HG02763 (cell line): ENCODE results near the gene TTLL11.

Source experiments
- ATAC-seq: cut with Tn5 transposase; IDR thresholded peaks from one replicate; pipeline ENCODE4 v1.9.1; 2021; ENCODE audit warnings: mild to moderate bottlenecking, moderate library complexity; ENCODE audit not compliant: unreplicated experiment

The TTLL11 gene

GRCh38 chr9:121861501-121862180, 231.5 kb downstream of the TTLL11 start:
- ATAC-seq: no peak

GRCh38 chr9:121860744-121861143, 232.4 kb downstream of the TTLL11 start:
- ATAC-seq: no peak

- ATAC-seq: no peak
Observed at GRCh38 chr9:121860213-121860612, 232.9 kb downstream of the TTLL11 start.

- ATAC-seq: no peak
Observed at GRCh38 chr9:121859646-121860045, 233.5 kb downstream of the TTLL11 start.

- ATAC-seq: no peak
Observed at GRCh38 chr9:121858788-121859187, 234.3 kb downstream of the TTLL11 start.

GRCh38 chr9:121857928-121858327, 235.2 kb downstream of the TTLL11 start:
- ATAC-seq: no peak

GRCh38 chr9:121855476-121855875, 237.6 kb downstream of the TTLL11 start:
- no peak for ATAC-seq

GRCh38 chr9:121853617-121854395, 239.3 kb downstream of the TTLL11 start:
- no peak for ATAC-seq

- no peak for ATAC-seq
Observed at GRCh38 chr9:121852651-121853616, 240.2 kb downstream of the TTLL11 start.

- no peak for ATAC-seq
Observed at GRCh38 chr9:121852241-121852640, 240.9 kb downstream of the TTLL11 start.

- ATAC-seq: no peak
Observed at GRCh38 chr9:121851641-121852091, 241.4 kb downstream of the TTLL11 start.

GRCh38 chr9:121850366-121850765, 242.7 kb downstream of the TTLL11 start:
- no peak for ATAC-seq

- ATAC-seq: no peak
Observed at GRCh38 chr9:121849554-121849953, 243.6 kb downstream of the TTLL11 start.

GRCh38 chr9:121844562-121844961, 248.5 kb downstream of the TTLL11 start:
- no peak for ATAC-seq

- no peak for ATAC-seq
Observed at GRCh38 chr9:121844098-121844497, 249.0 kb downstream of the TTLL11 start.

- ATAC-seq: no peak
Observed at GRCh38 chr9:121842612-121842978, 250.5 kb downstream of the TTLL11 start.

- no peak for ATAC-seq
Observed at GRCh38 chr9:121841771-121842611, 251.1 kb downstream of the TTLL11 start.

- no peak for ATAC-seq
Observed at GRCh38 chr9:121840838-121841760, 252.0 kb downstream of the TTLL11 start.
